Stimulated activated CD8-positive, alpha-beta memory T cell treated with anti-CD3 and anti-CD28 coated beads, Interleukin-2, amount 100 ng/mL, for 48 hours (primary cell): ENCODE data around the gene ERC2.

Experiments
- DNase-seq, 2 donors: peaks; one replicate each; pipeline ENCODE4 v3.0.0-alpha.2; 2020; ENCODE audit warnings: low read depth in 2 of 2

ERC2 gene

GRCh38 chr3:56001537-56001936 is 466.7 kb downstream of the ERC2 start:
- DNase-seq, result no peak

DNA sequence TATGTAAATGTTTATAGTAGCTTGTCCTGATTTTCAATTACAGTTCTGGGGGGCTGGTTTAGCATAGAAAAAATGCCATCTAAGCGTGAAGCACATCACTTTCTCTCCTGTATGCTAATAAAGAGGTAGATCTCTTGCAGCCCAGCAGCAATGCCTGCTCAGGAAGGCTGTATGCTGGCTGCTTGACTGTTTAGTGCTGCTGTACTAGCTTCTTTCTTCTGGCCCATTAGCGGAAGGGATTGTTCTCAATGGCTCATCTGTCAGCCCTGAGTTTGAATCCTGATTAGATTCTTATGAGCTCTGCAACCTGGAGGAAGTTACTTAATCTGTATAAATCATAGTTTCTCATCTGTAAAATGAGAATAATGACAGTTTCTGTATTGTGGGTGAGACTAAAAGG is 478.9 kb downstream of the ERC2 start:
- no peak for DNase-seq

DNA sequence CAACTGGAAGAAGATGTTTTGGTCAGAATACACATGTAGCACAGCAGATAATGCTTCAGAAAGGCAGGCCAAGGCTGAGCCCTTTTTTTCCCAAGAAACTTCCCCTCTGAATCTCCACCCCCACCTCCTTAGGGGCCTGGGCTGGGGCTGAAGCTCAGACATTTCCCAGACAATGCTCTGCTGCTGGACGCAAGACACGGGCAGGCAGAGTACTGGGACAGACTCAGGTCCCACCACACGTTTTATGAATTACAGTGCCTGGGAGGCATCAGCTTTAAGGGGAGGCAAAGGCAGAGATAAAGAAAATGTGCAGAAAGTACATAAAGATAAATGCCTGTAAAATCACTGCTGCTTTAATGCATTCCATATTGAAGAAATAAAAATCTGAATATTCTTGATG is 479.4 kb downstream of the ERC2 start:
- DNase-seq, result no peak

GRCh38 chr3:55984626-55985025 is 483.6 kb downstream of the ERC2 start:
- DNase-seq, result no peak

DNA sequence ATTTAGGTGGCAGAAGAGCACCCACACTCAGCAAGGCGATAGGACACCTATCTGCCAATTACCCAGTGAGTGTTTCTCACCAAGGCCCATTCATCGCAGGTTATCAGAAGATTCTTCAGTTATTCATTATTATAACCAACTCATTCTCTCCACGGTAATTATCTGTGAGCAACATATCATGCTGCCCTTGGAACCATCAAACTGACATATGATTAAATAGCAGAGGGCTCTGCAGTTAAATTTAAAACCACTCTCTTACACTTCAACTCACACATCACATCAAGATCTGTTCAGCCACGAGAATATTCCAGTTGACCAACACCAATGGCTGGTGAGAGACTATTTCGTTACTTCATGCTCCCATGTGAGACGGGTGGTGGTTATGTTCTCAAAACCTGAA is 489.3 kb downstream of the ERC2 start:
- no peak for DNase-seq

GRCh38 chr3:55974421-55975165 is 493.7 kb downstream of the ERC2 start:
- DNase-seq, result no peak

DNA sequence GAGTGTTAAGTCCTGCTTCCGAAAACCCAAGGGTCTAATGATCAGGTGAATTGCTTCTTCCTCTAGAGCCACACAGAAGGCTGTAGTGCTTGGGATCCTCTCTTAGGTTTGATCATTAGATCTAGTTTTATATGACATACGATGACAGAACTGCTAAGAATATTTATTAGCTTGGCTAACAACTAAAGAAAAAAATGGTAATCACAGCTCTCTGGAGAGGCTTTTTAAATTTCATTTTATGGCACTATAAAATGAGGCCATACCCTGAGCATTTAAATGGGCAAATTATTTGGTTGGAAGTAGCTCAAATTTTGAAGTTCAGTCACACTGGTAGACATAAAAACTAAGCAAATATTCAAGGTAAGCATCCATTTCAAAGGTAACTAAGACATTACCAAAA is 498.6 kb downstream of the ERC2 start:
- no peak for DNase-seq

- DNase-seq, result no peak
Measured at GRCh38 chr3:55968331-55968730, 499.9 kb downstream of the ERC2 start.

- no peak for DNase-seq
Measured at GRCh38 chr3:55966566-55966965, 501.7 kb downstream of the ERC2 start.

DNA sequence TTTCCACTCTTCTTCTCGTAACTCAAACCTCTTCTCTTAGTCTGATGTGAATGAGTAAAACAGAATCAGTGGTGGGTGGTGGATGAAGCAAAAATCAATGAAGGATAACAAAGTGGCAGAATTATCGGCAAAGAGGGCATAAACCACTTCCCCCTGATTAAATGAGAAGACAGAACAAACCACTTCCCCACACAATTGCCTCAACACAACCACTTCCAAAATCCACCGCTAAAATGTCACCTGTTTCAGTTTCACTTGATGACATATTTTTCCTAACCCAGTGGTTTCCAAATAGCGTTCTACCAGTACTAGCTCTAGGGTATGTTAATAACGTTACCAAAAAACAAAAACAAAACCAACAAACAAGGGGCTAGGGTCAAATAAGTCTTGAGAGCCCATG is 502.5 kb downstream of the ERC2 start:
- no peak for DNase-seq

GRCh38 chr3:55964491-55964985 is 503.7 kb downstream of the ERC2 start:
- no peak for DNase-seq

DNA sequence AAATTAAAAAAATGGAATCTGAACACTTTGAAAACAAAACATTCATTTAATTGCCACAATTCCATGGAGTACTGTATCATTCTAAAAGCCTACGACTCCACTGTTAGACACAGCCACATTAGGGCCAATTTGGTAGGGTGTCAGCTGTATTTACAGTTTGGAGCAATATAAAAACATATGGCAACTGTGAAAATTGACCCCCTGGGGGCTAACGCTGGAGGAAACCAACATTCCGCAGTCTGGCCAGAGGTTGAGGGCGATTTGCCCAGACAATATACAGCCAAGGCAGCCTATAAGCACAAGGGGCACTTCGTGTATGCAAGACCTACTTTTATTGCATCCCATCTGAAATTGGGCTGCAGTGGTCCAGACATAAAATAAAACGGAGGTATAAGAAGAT is 504.7 kb downstream of the ERC2 start:
- DNase-seq, result no peak

GRCh38 chr3:55959471-55960080 is 508.7 kb downstream of the ERC2 start:
- no peak for DNase-seq

DNA sequence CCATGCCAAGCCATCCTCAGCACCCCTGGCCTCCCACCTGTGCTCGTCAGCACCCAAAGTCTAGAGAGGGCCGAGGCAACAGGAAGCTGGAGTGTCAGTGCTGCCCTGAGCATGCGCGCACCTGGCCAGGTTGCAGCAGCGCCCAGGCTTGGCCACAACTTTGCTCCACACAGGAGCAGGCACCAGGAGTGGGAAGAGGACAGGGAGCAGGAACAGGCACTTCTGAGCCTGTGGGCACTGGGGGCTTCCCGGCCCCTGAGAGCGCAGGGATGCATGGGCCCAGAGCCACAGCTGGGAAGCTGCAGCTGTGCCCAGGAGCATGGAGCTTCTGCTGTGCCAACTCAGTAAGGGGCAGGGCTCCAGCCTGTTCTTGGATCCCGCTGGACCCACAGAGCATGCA is 509.7 kb downstream of the ERC2 start:
- DNase-seq, result no peak

GRCh38 chr3:55955891-55956477 is 512.3 kb downstream of the ERC2 start:
- no peak for DNase-seq

DNA sequence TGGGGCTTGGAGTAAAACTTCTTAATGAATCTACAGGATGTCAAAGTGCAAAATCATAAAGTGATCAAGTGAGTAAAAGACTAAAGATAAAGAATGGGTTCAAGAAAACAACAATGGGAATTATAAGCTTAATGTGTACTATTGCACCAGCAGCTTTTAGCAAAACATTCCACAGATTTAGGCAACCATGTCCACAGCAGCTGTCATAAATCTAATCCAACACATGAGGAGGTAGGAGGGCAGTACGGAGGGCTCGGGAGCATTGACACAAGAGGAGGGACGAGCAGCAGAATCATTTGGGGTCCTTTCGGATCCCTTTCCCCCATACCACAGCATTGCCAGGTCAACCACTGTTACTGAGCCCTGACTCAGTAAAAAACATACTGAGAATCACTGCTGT is 516.9 kb downstream of the ERC2 start:
- DNase-seq, result no peak

- DNase-seq, result no peak
Measured at GRCh38 chr3:55947406-55947805, 520.9 kb downstream of the ERC2 start.

DNA sequence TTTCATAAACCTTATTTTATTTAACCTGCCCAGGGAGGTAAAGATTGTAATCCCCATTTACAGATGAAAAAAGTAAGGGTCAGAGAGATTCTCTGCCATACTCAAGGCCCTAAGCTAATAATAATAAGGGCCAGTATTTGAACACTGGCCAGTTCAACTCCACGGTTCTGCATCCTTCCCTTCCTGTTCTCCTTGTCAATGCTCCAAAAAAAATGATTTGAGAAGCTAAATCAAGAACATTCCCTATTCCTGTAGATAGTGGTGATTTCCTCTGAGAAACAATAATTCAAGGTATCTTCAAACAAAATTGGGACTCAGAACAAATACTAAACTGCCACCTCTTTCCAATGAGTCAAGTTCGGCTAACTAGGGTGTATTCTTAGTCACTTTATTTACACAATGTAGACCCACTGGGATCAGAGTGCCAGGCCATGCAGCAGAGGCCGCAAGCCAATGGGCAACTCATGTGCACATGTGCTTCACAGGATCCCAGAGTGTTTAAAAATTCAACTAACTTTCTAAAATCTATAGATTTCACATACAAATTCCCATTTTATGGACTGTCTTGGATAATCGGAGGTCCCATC is 521.6 kb downstream of the ERC2 start:
- no peak for DNase-seq

- no peak for DNase-seq
Measured at GRCh38 chr3:55942868-55943267, 525.4 kb downstream of the ERC2 start.

GRCh38 chr3:55939287-55939686 is 529.0 kb downstream of the ERC2 start:
- DNase-seq, result no peak

- DNase-seq, result no peak
Measured at GRCh38 chr3:55937301-55937700, 531.0 kb downstream of the ERC2 start.

DNA sequence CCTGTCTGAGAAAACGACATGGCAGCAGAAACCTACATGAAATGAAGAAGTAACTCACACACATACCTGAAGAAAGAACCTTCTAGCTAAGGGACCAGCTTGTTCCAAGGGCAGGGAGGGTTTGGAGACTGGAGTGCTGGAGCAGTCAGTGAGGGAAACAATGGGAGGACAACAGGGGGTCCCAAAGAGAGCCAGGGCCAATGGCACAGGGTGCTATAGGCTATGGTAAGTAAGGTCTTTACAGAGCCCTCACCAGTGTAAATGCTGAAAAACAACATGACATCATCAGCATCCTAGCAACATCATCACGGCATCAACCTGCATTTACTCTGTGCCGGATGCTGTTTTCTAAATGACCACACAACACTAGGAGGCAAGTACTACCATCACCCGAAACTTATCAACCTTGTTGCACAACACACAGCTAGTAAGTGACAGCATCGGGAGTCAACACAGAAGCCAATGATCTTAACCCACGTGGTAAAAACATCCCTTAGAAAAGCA is 531.7 kb downstream of the ERC2 start:
- no peak for DNase-seq

DNA sequence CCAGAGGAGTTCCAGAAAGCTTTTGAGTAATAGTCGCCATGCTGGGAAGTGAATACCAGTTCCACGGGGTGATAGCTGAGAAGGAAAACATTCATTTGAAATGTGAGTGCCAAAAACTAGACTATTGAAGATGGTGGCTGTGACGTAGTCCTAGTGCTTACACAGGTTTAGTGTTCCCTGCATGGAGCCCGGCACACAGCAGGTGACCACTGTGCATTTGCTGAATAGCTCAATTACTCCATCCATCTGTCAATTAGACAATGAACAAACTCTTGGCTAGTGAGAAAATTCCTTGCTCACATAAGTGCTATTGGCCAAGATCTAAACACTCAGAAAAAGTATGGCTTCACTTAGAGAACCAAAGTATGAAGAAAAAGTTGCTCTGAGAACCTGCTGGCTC is 533.0 kb downstream of the ERC2 start:
- no peak for DNase-seq
